Activated CD4-positive, alpha-beta memory T cell treated with anti-CD3 and anti-CD28 coated beads, Interleukin-2, amount 10 ng/mL, durations not matched to agents 7 days and 5 days (primary cell): ENCODE results near the gene CCT4. TPM values are rescaled to one million over a fixed set of nuclear protein-coding genes. Genes with fewer than 3 reads are reported as not detected.

Experiments used
- CTCF ChIA-PET: fragments of 350-600 bp; sonication (Branson Sonifier 250); formaldehyde crosslinking; loops from one replicate; lab custom pipeline; 2021; ENCODE audit warnings: antibody characterized with exemption, inconsistent platforms; lab: Charles Lee
- POLR2A ChIA-PET: fragments of 350-600 bp; sonication (Branson Sonifier 250); formaldehyde crosslinking; loops from one replicate; lab custom pipeline; 2021; ENCODE audit warnings: antibody characterized with exemption; lab: Charles Lee
- DNase-seq: peaks from one replicate; pipeline ENCODE4 v3.0.0-alpha.2; 2020
- H3K27ac Mint-ChIP-seq: one replicate; pipeline ENCODE4 v1.8.0; 2021; ENCODE audit warnings: mild to moderate bottlenecking, mixed read lengths
- H3K27me3 Mint-ChIP-seq: one replicate; pipeline ENCODE4 v1.8.0; 2021; ENCODE audit warnings: mixed read lengths
- H3K36me3 Mint-ChIP-seq: one replicate; pipeline ENCODE4 v1.8.0; 2021; ENCODE audit warnings: low read depth, mixed read lengths
- H3K4me1 Mint-ChIP-seq: one replicate; pipeline ENCODE4 v1.8.0; 2021; ENCODE audit warnings: mixed read lengths
- H3K4me3 Mint-ChIP-seq: one replicate; pipeline ENCODE4 v1.8.0; 2021; ENCODE audit warnings: mild to moderate bottlenecking, mixed read lengths
- H3K9me3 Mint-ChIP-seq: one replicate; pipeline ENCODE4 v1.8.0; 2021; ENCODE audit warnings: mixed read lengths
- total RNA-seq, 2 experiments: library from RNA; stranded (reverse); gene quantifications; one replicate each; pipeline ENCODE4 v1.2.3, GENCODE V29; 2021

The CCT4 gene
- total RNA-seq, 2 experiments from 2014 or later = 145 to 151 TPM

DNA sequence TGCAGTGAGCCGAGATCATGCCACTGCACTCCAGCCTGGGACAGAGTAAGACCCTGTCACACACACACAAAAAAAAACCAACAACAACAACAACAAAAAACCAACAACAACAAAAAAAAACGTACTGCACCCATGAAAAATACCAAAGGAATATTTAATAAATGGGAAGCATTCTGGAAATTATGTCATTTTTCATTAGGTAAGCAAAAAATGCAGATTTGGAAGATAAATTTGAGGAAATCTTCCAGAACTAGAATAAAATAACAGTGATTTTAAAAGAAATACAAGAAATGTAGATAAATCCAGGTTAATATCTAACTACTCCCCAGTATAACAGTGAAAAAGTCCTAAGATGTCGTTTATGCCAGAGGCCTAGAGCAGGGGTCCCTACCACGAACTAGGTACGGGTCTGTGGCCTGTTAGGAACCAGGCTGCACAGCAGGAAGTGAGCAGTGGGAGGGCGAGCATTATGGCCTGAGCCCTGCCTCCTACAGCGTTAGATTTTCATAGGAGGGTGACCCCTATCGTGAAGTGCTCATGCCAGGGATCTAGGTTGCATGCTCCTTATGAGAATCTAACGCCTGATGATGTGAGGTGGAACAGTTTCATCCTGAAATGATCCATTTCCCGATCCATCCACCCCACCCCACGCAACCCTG is 56.1 kb downstream of the CCT4 start:
- H3K27me3 Mint-ChIP-seq = no peaks in the 10 kb centered on the region
- H3K36me3 Mint-ChIP-seq = no peaks in the 10 kb centered on the region
- no peaks in the 10 kb centered on the region for H3K4me1 Mint-ChIP-seq
- no peaks in the 10 kb centered on the region for H3K9me3 Mint-ChIP-seq
- no peak overlapping the region for H3K4me3 Mint-ChIP-seq
- POLR2A ChIA-PET = no interaction called here
- H3K27ac Mint-ChIP-seq = no peak overlapping the region
- CTCF ChIA-PET = no interaction called here
- no peak for DNase-seq

DNA sequence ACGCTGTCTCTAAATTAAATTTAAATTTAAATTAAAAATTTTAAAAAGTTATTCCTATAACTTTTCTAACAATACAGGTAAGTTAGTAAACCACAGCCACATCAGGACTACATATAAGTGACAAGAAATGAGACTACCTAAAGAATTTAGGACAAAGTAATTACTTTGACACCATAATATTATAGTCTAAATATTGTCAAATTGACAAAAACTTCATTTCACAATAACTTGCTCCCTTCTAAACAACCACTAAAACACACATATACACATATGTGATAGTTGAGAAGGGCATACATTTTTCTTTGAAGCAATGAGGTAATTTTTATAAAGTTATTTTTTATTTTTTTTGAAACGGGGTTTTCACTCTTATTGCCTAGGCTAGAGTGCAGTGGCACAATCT is 66.2 kb downstream of the CCT4 start:
- Mint-ChIP-seq H3K27me3 (peaks cover 3% of the 10 kb centered on the region), H3K27ac (no peak overlapping the region), H3K9me3 (no peaks in the 10 kb centered on the region), H3K36me3 (no peaks in the 10 kb centered on the region), H3K4me1 (no peaks in the 10 kb centered on the region), H3K4me3 (no peak overlapping the region)
- no peak for DNase-seq
- ChIA-PET CTCF (no interaction called here), POLR2A (no interaction called here)

Other genes starting within 250 kb of the CCT4 start
- 1 to 10 TPM; 2.5 TPM for gene FAM161A, start 34.6 kb downstream of the CCT4 start, total RNA-seq
- 10 to 100 TPM; 25.4 to 26.9 TPM for gene COMMD1, start 17.0 kb upstream of the CCT4 start, total RNA-seq